ENCODE data around the gene LRR1. TPM values are rescaled to one million over a fixed set of nuclear protein-coding genes. Genes with fewer than 3 reads are reported as not detected.
A peak's percentile ranks its signal among the peaks of the same experiment; 100 is the strongest.

LRR1 gene
- polyA plus RNA-seq, 2 of the 4 experiments (the other 2 are of a cell fraction): 50.7 to 52.8 TPM

GRCh38 chr14:49582113-49582977 is 16.4 kb upstream of the LRR1 start (continued):
- TF ChIP-seq FOXS1 (CRISPR knock-in tag; IDR thresholded peaks at IDR 0.05): no peak
- no peak for TF ChIP-seq JUNB (IDR thresholded peaks at IDR 0.05)
- no peak for TF ChIP-seq NR3C1 (IDR thresholded peaks at IDR 0.05)
- no peak; the same call in 1 of the 2 replicates for TF ChIP-seq GATA3 (IDR thresholded peaks at IDR 0.05; ENCODE audit: borderline replicate concordance)
- TF ChIP-seq MAX (IDR thresholded peaks at IDR 0.05): no peak
- no peak for TF ChIP-seq CEBPB (IDR thresholded peaks at IDR 0.05)
- no peak for TF ChIP-seq CBX2 (IDR thresholded peaks at IDR 0.05; ENCODE audit: borderline replicate concordance, low read depth)
- no peak for TF ChIP-seq MAFK (IDR thresholded peaks at IDR 0.05; ENCODE audit: partially characterized antibody)
- peak; percentile 93; the same call in 1 of the 2 replicates for TF ChIP-seq POLR2AphosphoS2 (conservative IDR thresholded peaks at IDR 0.05; ENCODE audit: low read length)
- TF ChIP-seq KDM5A (IDR thresholded peaks at IDR 0.05): no peak
- TF ChIP-seq SREBF2 (IDR thresholded peaks at IDR 0.05): no peak
- peak; percentile 91 for TF ChIP-seq TFCP2L1 (CRISPR knock-in tag; IDR thresholded peaks at IDR 0.05)
- TF ChIP-seq EHF (CRISPR knock-in tag; IDR thresholded peaks at IDR 0.05): peak; percentile 19; the same call in 1 of the 2 replicates
- TF ChIP-seq BHLHE40 (IDR thresholded peaks at IDR 0.05; ENCODE audit: low read depth, low read length): no peak

GRCh38 chr14:49583629-49584028 is 15.1 kb upstream of the LRR1 start:
- H3K4me1 ChIP-seq: peaks cover 30% of the 10 kb centered on the region
- H3K4me2 ChIP-seq: peak overlapping the region; percentile 82
- POLR2A ChIA-PET: interaction anchor here (0.7 kb wide), 1 partner anchor 36 kb away, joined by 3 read pairs; the partner anchor contains the start of gene RPL36AL
- H3K4me3 ChIP-seq: peak overlapping the region; percentile 64
- TF ChIP-seq BHLHE40 (IDR thresholded peaks at IDR 0.05; ENCODE audit: low read depth, low read length): no peak
- TF ChIP-seq FOSB (CRISPR knock-in tag; IDR thresholded peaks at IDR 0.05): 0 out of 2 replicates have a peak, but pooled peaks have one; percentile 14
- no peak for FAIRE-seq
- DNase-seq (ENCODE audit: low read depth in 1 of 2, low spot score in 1 of 2): no peak
- CTCF ChIA-PET: no interaction called here
- no peak for ATAC-seq
- peak overlapping the region in 1 of 2 experiments; percentile 96; a peak in 3 of 6 replicates for H3K27ac ChIP-seq
- 72% methylated on average over 6 of the region's 6 CpGs for WGBS (ENCODE audit: missing lambda C conversion rate)
- H3K9me3 ChIP-seq: no peaks in the 10 kb centered on the region

- POLR2A ChIA-PET: no interaction called here
- FAIRE-seq (no peak), DNase-seq (ENCODE audit: low read depth in 1 of 2, low spot score in 1 of 2) (no peak), ATAC-seq (no peak)
- Histone ChIP-seq H3K9me3 (no peaks in the 10 kb centered on the region), H3K4me1 (peaks cover 30% of the 10 kb centered on the region), H3K4me2 (peak overlapping the region; percentile 82), H3K27ac (peak overlapping the region; percentile 86 to 96; a peak in 4 of 6 replicates), H3K4me3 (peak overlapping the region; percentile 64)
- CTCF ChIA-PET: no interaction called here
- WGBS (ENCODE audit: missing lambda C conversion rate): 72% methylated on average over 11 of the region's 11 CpGs
- no peak for TF ChIP-seq SMC3 (IDR thresholded peaks at IDR 0.05)
- no peak for TF ChIP-seq FOXS1 (CRISPR knock-in tag; IDR thresholded peaks at IDR 0.05)
- TF ChIP-seq NPAS2 (CRISPR knock-in tag; IDR thresholded peaks at IDR 0.05; ENCODE audit: borderline replicate concordance): no peak
- no peak for TF ChIP-seq ATOH8 (CRISPR knock-in tag; IDR thresholded peaks at IDR 0.05; ENCODE audit: low read depth)
- no peak for TF ChIP-seq BCL3 (IDR thresholded peaks at IDR 0.05)
- no peak for TF ChIP-seq POLR2AphosphoS2 (conservative IDR thresholded peaks at IDR 0.05; ENCODE audit: low read length)
- TF ChIP-seq JUN (IDR thresholded peaks at IDR 0.05): no peak
- TF ChIP-seq HEYL (CRISPR knock-in tag; IDR thresholded peaks at IDR 0.05): no peak
- TF ChIP-seq RARB (CRISPR knock-in tag; IDR thresholded peaks at IDR 0.05): no peak
- TF ChIP-seq CTCF (IDR thresholded peaks at IDR 0.05): no peak
- no peak for TF ChIP-seq MYC (IDR thresholded peaks at IDR 0.05; ENCODE audit: borderline replicate concordance, low read length)
- TF ChIP-seq CBX2 (IDR thresholded peaks at IDR 0.05; ENCODE audit: borderline replicate concordance, low read depth): no peak
- TF ChIP-seq ZFP36 (IDR thresholded peaks at IDR 0.05; ENCODE audit: borderline replicate concordance, partially characterized antibody): no peak
- TF ChIP-seq ESRRA (IDR thresholded peaks at IDR 0.05; ENCODE audit: borderline replicate concordance, low read length): no peak
- TF ChIP-seq USF2 (IDR thresholded peaks at IDR 0.05): no peak
- TF ChIP-seq SREBF2 (IDR thresholded peaks at IDR 0.05): no peak
Observed at GRCh38 chr14:49584058-49584457, 14.7 kb upstream of the LRR1 start.
